NB4 (cell line): ENCODE data around the gene TIMM22.
"Not testable (repeated sequence)": the region's sequence is repeated elsewhere in the genome, so short reads cannot be mapped to it uniquely, and the experiment has no call there.

Source experiments
- DNase-seq: peaks from one replicate; pipeline ENCODE4 v3.0.0; 2010; ENCODE audit warnings: low read depth
- H3K4me3 ChIP-seq: one replicate; pipeline ENCODE4 v1.5.1; 2011; ENCODE audit warnings: mild to moderate bottlenecking, low read depth, low read length, moderate library complexity
- CTCF ChIP-seq: IDR thresholded peaks from one replicate; pipeline ENCODE4 v1.5.1; 2012; ENCODE audit warnings: low read depth, low read length
- MAX ChIP-seq: IDR thresholded peaks from 2 replicates; pipeline ENCODE4 v1.6.1; 2011; ENCODE audit warnings: low read depth, low read length
- MYC ChIP-seq: IDR thresholded peaks from 2 replicates; pipeline ENCODE4 v1.6.1; 2011; ENCODE audit warnings: low read depth, low read length
- POLR2A ChIP-seq: IDR thresholded peaks from 2 replicates; pipeline ENCODE4 v1.6.1; 2011; ENCODE audit warnings: mild to moderate bottlenecking; ENCODE audit not compliant: insufficient read length; ENCODE audit errors: extremely low read depth

Gene TIMM22

GRCh38 chr17:983921-984320, 13.0 kb upstream of the TIMM22 start:
- H3K4me3 ChIP-seq = no peak overlapping the region
- TF ChIP-seq POLR2A = no peak
- no peak for TF ChIP-seq MYC
- TF ChIP-seq MAX = no peak
- TF ChIP-seq CTCF = no peak
- no peak for DNase-seq

GRCh38 chr17:986322-986929, 10.5 kb upstream of the TIMM22 start:
- TF ChIP-seq POLR2A = no peak
- TF ChIP-seq MAX = no peak
- no peak for TF ChIP-seq CTCF
- TF ChIP-seq MYC = no peak
- DNase-seq = no peak

GRCh38 chr17:987931-988330, 9.0 kb upstream of the TIMM22 start:
- DNase-seq = no peak
- TF ChIP-seq CTCF (no peak), MYC (no peak), POLR2A (no peak), MAX (no peak)
- H3K4me3 ChIP-seq = no peak overlapping the region

More at GRCh38 chr17:986322-986929, 10.5 kb upstream of the TIMM22 start:
- H3K4me3 ChIP-seq = no peak overlapping the region

- no peak overlapping the region for H3K4me3 ChIP-seq
- no peak for DNase-seq
- TF ChIP-seq MYC = no peak
- TF ChIP-seq POLR2A = no peak
- TF ChIP-seq MAX = no peak
These were observed 8.4 kb upstream of the TIMM22 start for GRCh38 chr17:988561-988960.

- TF ChIP-seq CTCF (no peak), MYC (no peak), MAX (no peak), POLR2A (no peak)
- no peak for DNase-seq
- no peak overlapping the region for H3K4me3 ChIP-seq
These were observed 4.0 kb upstream of the TIMM22 start for GRCh38 chr17:992933-993332.

GRCh38 chr17:995324-995723, 1.6 kb upstream of the TIMM22 start:
- H3K4me3 ChIP-seq, DNase-seq: not testable (repeated sequence)

GRCh38 chr17:998111-998510, 1.2 kb downstream of the TIMM22 start:
- no peak for DNase-seq
- TF ChIP-seq MAX = no peak
- TF ChIP-seq MYC = no peak
- TF ChIP-seq POLR2A = no peak
- TF ChIP-seq CTCF = no peak
- H3K4me3 ChIP-seq = peak overlapping the region; percentile 89
